DOHH2 (cell line): ENCODE data around the gene TRAPPC5.

Source experiments
- H3F3A ChIP-seq: fragments of 200-600 bp; sonication (generic), shearing (Covaris generic); 2 replicates; pipeline ENCODE4 v1.6.0; 2016; ENCODE audit warnings: antibody characterized with exemption, mild to moderate bottlenecking; ENCODE audit not compliant: control insufficient read depth, insufficient read depth
- H3K27ac ChIP-seq: fragments of 200-600 bp; sonication (generic); 2 replicates; pipeline ENCODE4 v1.5.1; 2014; ENCODE audit warnings: low read depth, mild to moderate bottlenecking, low read length, moderate library complexity
- H3K27me3 ChIP-seq: fragments of 200-600 bp; sonication (generic); 2 replicates; pipeline ENCODE4 v1.6.1; 2014; ENCODE audit warnings: mild to moderate bottlenecking, low read length, mixed read lengths; ENCODE audit not compliant: control insufficient read depth
- H3K36me3 ChIP-seq: fragments of 200-600 bp; sonication (generic); 2 replicates; pipeline ENCODE4 v1.6.1; 2014; ENCODE audit warnings: mild to moderate bottlenecking, low read length, moderate library complexity, mixed read lengths; ENCODE audit not compliant: control insufficient read depth
- H3K4me1 ChIP-seq: fragments of 200-600 bp; sonication (generic); 2 replicates; pipeline ENCODE4 v1.6.1; 2014; ENCODE audit warnings: mild to moderate bottlenecking, low read length, mixed read lengths; ENCODE audit not compliant: control insufficient read depth
- H3K4me2 ChIP-seq: fragments of 200-600 bp; sonication (generic); 2 replicates; pipeline ENCODE4 v1.6.0; 2014; ENCODE audit warnings: mild to moderate bottlenecking, low read length, moderate library complexity
- H3K4me3 ChIP-seq: fragments of 200-600 bp; sonication (generic); 2 replicates; pipeline ENCODE4 v1.5.1; 2014; ENCODE audit warnings: mild to moderate bottlenecking, low read length, mixed read lengths
- H3K79me2 ChIP-seq: fragments of 200-600 bp; sonication (generic); 2 replicates; pipeline ENCODE4 v1.6.1; 2014; ENCODE audit warnings: mild to moderate bottlenecking, low read length, mixed read lengths; ENCODE audit not compliant: control insufficient read depth
- H3K9me2 ChIP-seq: fragments of 200-600 bp; sonication (generic); replicated peaks from 2 replicates; pipeline ENCODE4 v1.6.1; 2014; ENCODE audit warnings: mild to moderate bottlenecking, low read length, mixed read lengths; ENCODE audit not compliant: control insufficient read depth
- H3K9me3 ChIP-seq: fragments of 200-600 bp; sonication (generic); 2 replicates; pipeline ENCODE4 v1.6.1; 2014; ENCODE audit warnings: antibody characterized with exemption, low read length, mixed read lengths; ENCODE audit not compliant: control insufficient read depth, insufficient read depth
- H4K20me1 ChIP-seq: fragments of 200-600 bp; sonication (generic); 2 replicates; pipeline ENCODE4 v1.6.0; 2014; ENCODE audit warnings: low read depth, mild to moderate bottlenecking, antibody characterized with exemption, low read length, moderate library complexity; ENCODE audit not compliant: control insufficient read depth, insufficient read depth
- EZH2phosphoT487 ChIP-seq: fragments of 200-600 bp; sonication (generic); IDR thresholded peaks from 2 replicates; pipeline ENCODE4 v1.6.1; 2017; ENCODE audit warnings: borderline replicate concordance, mild to moderate bottlenecking, antibody characterized with exemption, low read length, moderate library complexity, mixed read lengths
- TF ChIP-seq, protein P1 (sequence below): fragments of 200-600 bp; sonication (generic); IDR thresholded peaks from one replicate; pipeline ENCODE4 v1.5.1; 2014; ENCODE audit warnings: antibody characterized with exemption, mild to moderate bottlenecking, low read depth, low read length; ENCODE audit not compliant: poor library complexity, severe bottlenecking

TRAPPC5 gene

DNA sequence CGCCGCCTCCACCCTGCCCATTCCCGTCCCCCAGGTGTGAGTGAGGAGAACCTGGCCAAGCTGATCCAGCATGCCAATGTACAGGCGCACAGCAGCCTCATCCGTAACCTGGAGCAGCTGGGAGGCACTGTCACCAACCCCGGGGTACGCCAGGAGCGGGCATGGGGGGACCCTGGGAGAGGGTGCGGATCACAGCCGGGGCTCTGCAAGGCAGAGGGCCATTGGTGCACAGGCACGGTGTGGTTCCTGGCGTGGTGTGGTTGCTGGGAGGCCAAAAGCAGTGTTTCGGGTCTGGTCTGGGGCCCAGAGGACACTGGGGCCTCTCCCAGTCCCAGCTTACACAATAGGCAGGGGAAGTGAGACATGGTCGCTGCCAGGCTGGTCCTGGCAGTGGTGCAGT, 35.5 kb upstream of the TRAPPC5 start:
- H4K20me1 ChIP-seq, result no peaks in the 10 kb centered on the region
- H3K27ac ChIP-seq, result no peak overlapping the region
- peaks cover 7% of the 10 kb centered on the region; the same call in 1 of the 2 replicates for H3K36me3 ChIP-seq
- no peaks in the 10 kb centered on the region for H3K27me3 ChIP-seq
- H3K4me3 ChIP-seq, result no peak overlapping the region
- TF ChIP-seq, protein P1, sequence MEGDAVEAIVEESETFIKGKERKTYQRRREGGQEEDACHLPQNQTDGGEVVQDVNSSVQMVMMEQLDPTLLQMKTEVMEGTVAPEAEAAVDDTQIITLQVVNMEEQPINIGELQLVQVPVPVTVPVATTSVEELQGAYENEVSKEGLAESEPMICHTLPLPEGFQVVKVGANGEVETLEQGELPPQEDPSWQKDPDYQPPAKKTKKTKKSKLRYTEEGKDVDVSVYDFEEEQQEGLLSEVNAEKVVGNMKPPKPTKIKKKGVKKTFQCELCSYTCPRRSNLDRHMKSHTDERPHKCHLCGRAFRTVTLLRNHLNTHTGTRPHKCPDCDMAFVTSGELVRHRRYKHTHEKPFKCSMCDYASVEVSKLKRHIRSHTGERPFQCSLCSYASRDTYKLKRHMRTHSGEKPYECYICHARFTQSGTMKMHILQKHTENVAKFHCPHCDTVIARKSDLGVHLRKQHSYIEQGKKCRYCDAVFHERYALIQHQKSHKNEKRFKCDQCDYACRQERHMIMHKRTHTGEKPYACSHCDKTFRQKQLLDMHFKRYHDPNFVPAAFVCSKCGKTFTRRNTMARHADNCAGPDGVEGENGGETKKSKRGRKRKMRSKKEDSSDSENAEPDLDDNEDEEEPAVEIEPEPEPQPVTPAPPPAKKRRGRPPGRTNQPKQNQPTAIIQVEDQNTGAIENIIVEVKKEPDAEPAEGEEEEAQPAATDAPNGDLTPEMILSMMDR, result no peak
- TF ChIP-seq EZH2phosphoT487, result no peak
- H3F3A ChIP-seq, result 0 out of 2 replicates have a peak, but pooled peaks cover 3% of the 10 kb centered on the region
- peaks cover 38% of the 10 kb centered on the region for H3K4me1 ChIP-seq
- no peaks in the 10 kb centered on the region; the same call in 1 of the 2 replicates for H3K9me3 ChIP-seq
- H3K9me2 ChIP-seq, result no peaks in the 10 kb centered on the region
- no peaks in the 10 kb centered on the region for H3K79me2 ChIP-seq
- H3K4me2 ChIP-seq, result no peak overlapping the region; the same call in 1 of the 2 replicates

DNA sequence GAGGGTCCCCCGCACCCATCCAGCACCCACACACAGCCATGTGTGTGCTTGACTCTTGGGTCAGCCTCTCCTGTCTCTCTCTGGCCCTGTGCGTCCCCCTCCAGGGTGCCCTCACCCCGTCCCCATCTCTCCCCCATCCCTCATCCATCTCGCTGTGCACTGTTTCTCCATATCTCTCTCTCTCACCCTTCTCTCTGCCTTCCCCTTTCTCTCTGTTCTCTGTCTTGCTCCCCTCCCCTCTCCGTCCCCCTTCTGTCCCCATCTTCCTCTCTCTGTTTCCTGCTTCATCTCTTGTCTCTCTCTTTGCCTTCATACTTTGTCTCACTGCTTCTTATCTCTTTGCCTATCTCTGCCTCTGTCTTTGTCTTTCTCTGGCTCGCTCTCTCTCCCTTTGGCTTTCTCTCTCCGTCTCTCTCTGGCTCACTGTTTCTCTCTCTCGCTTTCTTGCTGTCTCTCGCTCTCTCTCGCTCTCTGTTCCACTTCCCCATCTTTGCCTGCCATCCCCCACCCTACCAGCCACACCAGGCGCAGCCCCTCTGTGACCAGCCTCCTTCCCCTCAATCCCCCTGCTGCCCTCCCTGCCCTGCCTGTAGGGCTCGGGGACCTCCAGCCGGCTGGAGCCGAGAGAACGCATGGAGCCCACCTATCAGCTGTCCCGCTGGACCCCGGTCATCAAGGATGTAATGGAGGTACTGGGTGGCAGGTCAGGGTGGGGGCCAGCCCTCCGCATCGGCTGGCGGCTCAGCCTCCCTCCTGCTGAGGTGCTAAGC, 34.8 kb upstream of the TRAPPC5 start:
- Histone ChIP-seq H3F3A (0 out of 2 replicates have a peak, but pooled peaks cover 3% of the 10 kb centered on the region), H3K9me3 (no peaks in the 10 kb centered on the region), H3K27ac (0 out of 2 replicates have a peak overlapping the region, but pooled peaks have one; percentile 12), H3K79me2 (no peaks in the 10 kb centered on the region), H4K20me1 (no peaks in the 10 kb centered on the region), H3K4me2 (no peak overlapping the region; the same call in 1 of the 2 replicates), H3K27me3 (no peaks in the 10 kb centered on the region), H3K4me3 (no peak overlapping the region), H3K9me2 (no peaks in the 10 kb centered on the region), H3K36me3 (peaks cover 3% of the 10 kb centered on the region; the same call in 1 of the 2 replicates), H3K4me1 (peaks cover 40% of the 10 kb centered on the region)
- no peak for TF ChIP-seq EZH2phosphoT487
- TF ChIP-seq, protein P1, result no peak

DNA sequence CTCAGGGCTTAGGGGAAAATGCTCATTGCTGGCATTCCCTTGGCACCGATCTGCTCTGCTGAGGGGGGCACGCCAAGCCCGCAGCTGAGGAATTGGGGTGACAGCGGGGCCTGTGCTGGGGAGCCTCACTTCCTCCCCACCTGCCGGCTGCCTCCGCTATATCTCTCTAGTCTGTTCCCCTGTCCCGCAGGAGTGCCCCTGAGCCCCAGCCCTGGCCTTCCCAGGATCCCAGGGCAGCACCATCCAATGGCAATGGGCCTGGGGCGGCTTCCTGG, 34.3 kb upstream of the TRAPPC5 start:
- no peak overlapping the region for H3K4me2 ChIP-seq
- peaks cover 3% of the 10 kb centered on the region; the same call in 1 of the 2 replicates for H3K36me3 ChIP-seq
- no peaks in the 10 kb centered on the region for H3K27me3 ChIP-seq
- H4K20me1 ChIP-seq, result no peaks in the 10 kb centered on the region
- H3K4me3 ChIP-seq, result no peak overlapping the region
- H3F3A ChIP-seq, result 0 out of 2 replicates have a peak, but pooled peaks cover 3% of the 10 kb centered on the region
- no peak for TF ChIP-seq EZH2phosphoT487
- TF ChIP-seq, protein P1, result no peak
- no peak overlapping the region for H3K27ac ChIP-seq
- H3K9me3 ChIP-seq, result no peaks in the 10 kb centered on the region
- no peaks in the 10 kb centered on the region for H3K9me2 ChIP-seq
- H3K4me1 ChIP-seq, result peaks cover 40% of the 10 kb centered on the region
- no peaks in the 10 kb centered on the region for H3K79me2 ChIP-seq
